Uterine smooth muscle cell (primary cell): Measurements from ENCODE around the gene CHD8. TPM values are rescaled to one million over a fixed set of nuclear protein-coding genes. Genes with fewer than 3 reads are reported as not detected.

Experiments
- total RNA-seq: library from RNA; depleted of rRNA; stranded (reverse); fragments of >200 nt; gene quantifications from 2 replicates; pipeline ENCODE4 v1.2.3, GENCODE V29; 2014

Gene CHD8, protein sequence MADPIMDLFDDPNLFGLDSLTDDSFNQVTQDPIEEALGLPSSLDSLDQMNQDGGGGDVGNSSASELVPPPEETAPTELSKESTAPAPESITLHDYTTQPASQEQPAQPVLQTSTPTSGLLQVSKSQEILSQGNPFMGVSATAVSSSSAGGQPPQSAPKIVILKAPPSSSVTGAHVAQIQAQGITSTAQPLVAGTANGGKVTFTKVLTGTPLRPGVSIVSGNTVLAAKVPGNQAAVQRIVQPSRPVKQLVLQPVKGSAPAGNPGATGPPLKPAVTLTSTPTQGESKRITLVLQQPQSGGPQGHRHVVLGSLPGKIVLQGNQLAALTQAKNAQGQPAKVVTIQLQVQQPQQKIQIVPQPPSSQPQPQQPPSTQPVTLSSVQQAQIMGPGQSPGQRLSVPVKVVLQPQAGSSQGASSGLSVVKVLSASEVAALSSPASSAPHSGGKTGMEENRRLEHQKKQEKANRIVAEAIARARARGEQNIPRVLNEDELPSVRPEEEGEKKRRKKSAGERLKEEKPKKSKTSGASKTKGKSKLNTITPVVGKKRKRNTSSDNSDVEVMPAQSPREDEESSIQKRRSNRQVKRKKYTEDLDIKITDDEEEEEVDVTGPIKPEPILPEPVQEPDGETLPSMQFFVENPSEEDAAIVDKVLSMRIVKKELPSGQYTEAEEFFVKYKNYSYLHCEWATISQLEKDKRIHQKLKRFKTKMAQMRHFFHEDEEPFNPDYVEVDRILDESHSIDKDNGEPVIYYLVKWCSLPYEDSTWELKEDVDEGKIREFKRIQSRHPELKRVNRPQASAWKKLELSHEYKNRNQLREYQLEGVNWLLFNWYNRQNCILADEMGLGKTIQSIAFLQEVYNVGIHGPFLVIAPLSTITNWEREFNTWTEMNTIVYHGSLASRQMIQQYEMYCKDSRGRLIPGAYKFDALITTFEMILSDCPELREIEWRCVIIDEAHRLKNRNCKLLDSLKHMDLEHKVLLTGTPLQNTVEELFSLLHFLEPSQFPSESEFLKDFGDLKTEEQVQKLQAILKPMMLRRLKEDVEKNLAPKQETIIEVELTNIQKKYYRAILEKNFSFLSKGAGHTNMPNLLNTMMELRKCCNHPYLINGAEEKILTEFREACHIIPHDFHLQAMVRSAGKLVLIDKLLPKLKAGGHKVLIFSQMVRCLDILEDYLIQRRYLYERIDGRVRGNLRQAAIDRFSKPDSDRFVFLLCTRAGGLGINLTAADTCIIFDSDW (N-terminal part only)
- total RNA-seq: 51.9 and 57.3 TPM in 2 replicates

DNA sequence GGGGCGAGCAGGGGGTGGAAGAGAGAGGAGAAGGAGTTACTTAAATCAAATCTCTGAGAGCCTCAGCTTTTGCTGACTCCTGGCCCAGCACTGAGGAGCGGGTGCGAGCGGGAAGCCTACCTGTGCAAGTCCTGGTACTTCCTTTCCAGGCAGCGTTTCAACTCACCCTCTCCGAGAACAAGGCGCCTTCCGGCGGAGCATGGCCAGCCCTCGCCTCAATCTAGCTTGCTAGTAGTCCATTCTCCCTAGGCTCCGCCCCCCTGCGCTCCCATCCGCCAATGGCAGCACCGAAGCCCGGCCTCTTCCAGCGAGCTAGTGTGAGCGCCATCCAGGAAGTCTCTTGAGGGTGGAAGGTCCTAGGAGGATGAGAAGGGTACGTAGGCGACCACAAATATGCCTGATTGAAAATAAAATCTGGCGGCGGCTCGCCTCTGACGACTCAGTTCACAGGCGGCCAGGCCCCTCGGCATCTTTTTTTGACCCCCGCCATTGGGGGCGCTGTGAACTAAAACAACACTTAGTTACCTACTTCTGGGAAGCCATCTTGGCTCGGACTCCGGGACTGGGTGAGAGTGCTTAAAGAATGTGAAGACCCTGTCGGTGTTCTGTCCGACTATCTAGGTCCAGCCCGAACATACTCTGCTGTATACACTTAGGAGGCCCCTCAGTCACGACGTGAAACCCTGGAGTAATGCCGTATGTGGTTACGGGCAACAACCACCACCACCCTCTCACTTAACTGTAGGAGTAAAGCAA lies at the start of gene CHD8:
Gene CHD8, minus strand, starts transcription at position 212 of the 756 bp plus-strand sequence. CDS start 24,480 bp downstream, outside the sequence.

DNA sequence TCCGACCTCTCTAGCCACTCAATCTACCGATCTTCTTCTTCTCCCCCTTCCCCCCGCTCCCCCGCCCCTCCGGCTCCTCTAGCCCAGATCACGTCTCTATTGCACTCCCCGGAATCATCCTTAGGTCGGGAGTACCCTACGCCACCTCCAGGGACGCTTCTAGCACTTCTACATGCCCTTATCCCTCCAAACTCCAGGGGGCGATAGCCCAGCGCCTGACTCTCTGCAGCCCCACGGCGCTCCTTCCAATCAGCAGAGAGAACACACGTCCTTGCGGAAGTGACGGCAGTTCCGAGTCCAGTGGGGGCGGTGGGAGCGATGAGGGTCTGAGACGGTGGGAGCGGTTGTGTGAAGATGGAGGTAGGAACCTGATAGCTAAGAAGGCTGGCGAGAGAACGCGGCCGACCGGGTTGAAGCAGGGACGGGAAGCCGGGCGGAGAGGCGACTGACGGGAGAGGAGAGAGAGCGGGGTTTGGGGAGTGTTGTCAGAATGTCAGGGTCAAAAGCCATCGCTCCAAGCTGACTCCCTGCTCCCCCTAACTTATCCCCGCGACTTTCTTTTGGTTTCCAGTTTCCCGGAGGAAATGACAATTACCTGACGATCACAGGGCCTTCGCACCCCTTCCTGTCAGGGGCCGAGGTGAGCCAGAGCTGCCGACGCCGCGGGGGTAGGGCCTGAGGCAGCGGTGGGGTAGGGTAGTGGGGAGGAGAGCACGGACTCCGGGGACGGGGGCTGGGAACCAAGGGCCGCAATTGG lies 21.2 kb upstream of the CHD8 start, which contains the start of the genes RAB2B and TOX4:
Gene RAB2B, minus strand, starts transcription at position 35 of the 757 bp plus-strand sequence. CDS start 87 bp downstream, outside the sequence.
Gene TOX4, plus strand, starts transcription at position 271 of the 757 bp plus-strand sequence. Its CDS starts 84 bp downstream, at position 355.

DNA sequence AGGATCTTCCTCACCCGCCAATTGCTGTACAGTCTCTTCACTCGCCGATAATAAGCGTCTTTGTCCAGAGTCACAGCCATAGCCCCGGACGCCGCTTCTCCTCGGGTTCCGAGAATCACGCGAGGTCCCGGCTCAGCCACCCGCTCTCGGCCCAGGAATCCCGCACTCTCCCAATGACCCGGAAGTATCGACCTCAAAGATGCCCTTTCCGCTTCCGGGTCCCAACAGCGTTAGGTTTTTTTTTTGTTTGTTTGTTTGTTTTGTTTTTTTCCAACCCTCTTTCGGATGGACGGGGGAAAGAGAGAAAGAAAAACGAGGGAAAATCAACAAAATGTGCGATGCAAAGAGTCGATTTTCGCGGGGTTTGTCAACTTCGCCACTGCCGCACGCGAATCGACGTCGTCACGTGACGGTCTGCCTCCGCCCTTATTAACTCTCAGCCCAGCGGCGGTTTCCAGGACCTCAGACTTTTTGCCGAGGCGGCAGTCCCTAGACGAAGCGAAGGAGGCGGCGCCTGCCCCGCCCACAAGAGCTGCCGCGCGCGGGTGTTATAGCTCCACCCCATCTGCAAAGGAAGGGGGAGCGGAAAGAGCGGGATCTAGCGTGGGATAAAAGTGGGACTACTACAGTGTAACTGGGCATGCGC lies 72.0 kb downstream of the CHD8 start, which contains the start of gene SUPT16H:
Gene SUPT16H, minus strand, starts transcription at position 172 of the 646 bp plus-strand sequence. Its CDS starts 92 bp downstream, at position 80.

Other genes with a start within 250 kb of the CHD8 start
- gene HNRNPC, start 186.7 kb downstream of the CHD8 start, total RNA-seq: 676 and 818 TPM in 2 replicates
- gene RPGRIP1, start 176.0 kb downstream of the CHD8 start, total RNA-seq: under 0.01 TPM in 1 of 2 replicates, not detected in the other
- 90.4 and 129 TPM in 2 replicates for gene SUPT16H, start 72.1 kb downstream of the CHD8 start, total RNA-seq
- 22.0 and 23.4 TPM in 2 replicates for gene RAB2B, start 20.8 kb upstream of the CHD8 start, total RNA-seq
- 22.7 and 34.0 TPM in 2 replicates for gene TOX4, start 21.1 kb upstream of the CHD8 start, total RNA-seq
- gene METTL3, start 55.2 kb upstream of the CHD8 start, total RNA-seq: 81.9 and 87.9 TPM in 2 replicates
- gene SALL2, start 70.2 kb upstream of the CHD8 start, total RNA-seq: 2.5 and 3.2 TPM in 2 replicates
- gene OR10G3, start 124.0 kb upstream of the CHD8 start, total RNA-seq: not detected in 2 replicates
- gene OR10G2, start 178.8 kb upstream of the CHD8 start, total RNA-seq: not detected in 2 replicates
- gene OR4E2, start 197.7 kb upstream of the CHD8 start, total RNA-seq: 0.12 TPM in 1 of 2 replicates, not detected in the other
- not detected in 2 replicates for gene OR4E1, start 217.7 kb upstream of the CHD8 start, total RNA-seq